Tibial nerve (tissue), 3 donors: Measurements from ENCODE around the gene CD79A.

Experiments used
- POLR2A ChIP-seq, 2 donors: fragments of 450-650 bp; IDR thresholded peaks; one replicate each; pipeline ENCODE4 v1.6.1; 2017; ENCODE audit warnings: antibody characterized with exemption in 2 of 2, mild to moderate bottlenecking in 2 of 2, moderate library complexity in 2 of 2
- TF ChIP-seq, protein P1 (sequence below), 5 experiments: fragments of 200-600 bp in 3 of 5; fragments of 450-650 bp in 2 of 5; sonication (generic) in 3 of 5; IDR thresholded peaks; one replicate each; pipeline ENCODE4 v1.5.1; 2016 to 2019; ENCODE audit warnings: antibody characterized with exemption in 5 of 5, mild to moderate bottlenecking in 3 of 5, moderate library complexity in 2 of 5

DNA sequence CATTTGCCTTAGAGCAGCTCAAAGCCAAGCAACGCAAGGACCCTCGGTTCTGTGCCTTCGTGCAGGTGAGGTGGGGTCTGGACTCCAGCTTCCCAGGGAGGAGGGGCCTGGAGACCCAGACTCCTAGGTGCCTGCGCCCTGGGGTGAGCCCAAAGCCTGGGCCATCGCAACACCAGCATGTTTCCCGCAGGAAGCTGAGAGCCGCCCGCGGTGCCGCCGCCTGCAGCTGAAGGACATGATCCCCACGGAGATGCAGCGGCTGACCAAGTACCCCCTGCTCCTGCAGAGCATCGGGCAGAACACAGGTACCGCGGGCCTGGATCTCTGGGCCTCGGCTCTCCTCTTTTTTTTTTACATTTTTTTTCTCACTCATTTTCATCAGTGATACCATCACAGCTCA, 25.5 kb downstream of the CD79A start:
- TF ChIP-seq, protein P1, sequence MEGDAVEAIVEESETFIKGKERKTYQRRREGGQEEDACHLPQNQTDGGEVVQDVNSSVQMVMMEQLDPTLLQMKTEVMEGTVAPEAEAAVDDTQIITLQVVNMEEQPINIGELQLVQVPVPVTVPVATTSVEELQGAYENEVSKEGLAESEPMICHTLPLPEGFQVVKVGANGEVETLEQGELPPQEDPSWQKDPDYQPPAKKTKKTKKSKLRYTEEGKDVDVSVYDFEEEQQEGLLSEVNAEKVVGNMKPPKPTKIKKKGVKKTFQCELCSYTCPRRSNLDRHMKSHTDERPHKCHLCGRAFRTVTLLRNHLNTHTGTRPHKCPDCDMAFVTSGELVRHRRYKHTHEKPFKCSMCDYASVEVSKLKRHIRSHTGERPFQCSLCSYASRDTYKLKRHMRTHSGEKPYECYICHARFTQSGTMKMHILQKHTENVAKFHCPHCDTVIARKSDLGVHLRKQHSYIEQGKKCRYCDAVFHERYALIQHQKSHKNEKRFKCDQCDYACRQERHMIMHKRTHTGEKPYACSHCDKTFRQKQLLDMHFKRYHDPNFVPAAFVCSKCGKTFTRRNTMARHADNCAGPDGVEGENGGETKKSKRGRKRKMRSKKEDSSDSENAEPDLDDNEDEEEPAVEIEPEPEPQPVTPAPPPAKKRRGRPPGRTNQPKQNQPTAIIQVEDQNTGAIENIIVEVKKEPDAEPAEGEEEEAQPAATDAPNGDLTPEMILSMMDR (IDR thresholded peaks at IDR 0.05) = no peak
- TF ChIP-seq POLR2A (IDR thresholded peaks at IDR 0.05) = no peak
